GM12878 (cell line): ENCODE results near the gene IGF2R. TPM values are rescaled to one million over a fixed set of nuclear protein-coding genes. Genes with fewer than 3 reads are reported as not detected.

Experiments used
- ATAC-seq: fragments of 200-7000 bp; cut with Tn5 transposase; 3 replicates; pipeline ENCODE4 v1.9.1; 2020; ENCODE audit warnings: mild to moderate bottlenecking, moderate library complexity
- BruUV-seq: library from RNA; stranded (reverse); fragments of 400-500 nt; replicated peaks from 2 replicates; lab custom pipeline; 2021; lab: Mats Ljungman, UMichigan
- CTCF ChIA-PET: fragments of 300-600 bp; sonication (Branson Sonifier 250); formaldehyde crosslinking; extraction: SDS; loops from one replicate; lab custom pipeline; 2021; ENCODE audit warnings: inconsistent platforms; lab: Yijun Ruan, JAX
- POLR2A ChIA-PET: fragments of 350-600 bp; formaldehyde crosslinking; extraction: SDS; loops from one replicate; lab custom pipeline; 2021; ENCODE audit warnings: inconsistent platforms; lab: Charles Lee
- RAD21 ChIA-PET: fragments of 300-600 bp; sonication (Branson Sonifier 250); formaldehyde crosslinking; loops from one replicate; lab custom pipeline; 2023; ENCODE audit warnings: antibody characterized with exemption; ENCODE audit not compliant: unreplicated experiment; lab: Charles Lee
- SMC1A ChIA-PET: fragments of 300-600 bp; sonication (Branson Sonifier 250); formaldehyde crosslinking; loops from one replicate; lab custom pipeline; 2023; ENCODE audit not compliant: unreplicated experiment, uncharacterized antibody; lab: Charles Lee
- DNase-seq: peaks from one replicate; pipeline ENCODE4 v3.0.0-alpha.2; 2011; ENCODE audit warnings: low read depth, low spot score
- FAIRE-seq: peaks from 3 replicates; lab custom pipeline; 2011; peaks lifted over from hg19 to GRCh38; lab: Jason Lieb, UNC
- H2AFZ ChIP-seq: 2 replicates; pipeline ENCODE4 v1.6.0; 2011; ENCODE audit warnings: low read depth, low read length, control low read depth; ENCODE audit not compliant: control insufficient read depth
- H3K27ac ChIP-seq: 2 replicates; pipeline ENCODE4 v1.5.1; 2011; ENCODE audit warnings: control low read depth; ENCODE audit not compliant: control insufficient read depth, insufficient read depth
- H3K27me3 ChIP-seq, 2 experiments: replicated peaks in 1 of 2; 2 replicates each; pipeline versions ENCODE4 v1.6.0 to v1.6.1; 2011; ENCODE audit warnings: low read length in 1 of 2; ENCODE audit not compliant: control insufficient read depth in 2 of 2, insufficient read depth in 2 of 2
- H3K36me3 ChIP-seq, 2 experiments: 2 replicates each; pipeline ENCODE4 v1.5.1; 2011; ENCODE audit warnings: low read length in 1 of 2; ENCODE audit not compliant: control insufficient read depth in 2 of 2, insufficient read depth in 2 of 2
- H3K4me1 ChIP-seq: 2 replicates; pipeline ENCODE4 v1.6.1; 2011; ENCODE audit warnings: mild to moderate bottlenecking, low read length, moderate library complexity, mixed read lengths; ENCODE audit not compliant: control insufficient read depth, insufficient read depth
- H3K4me2 ChIP-seq: 2 replicates; pipeline ENCODE4 v1.6.0; 2011; ENCODE audit warnings: control low read depth; ENCODE audit not compliant: control insufficient read depth, insufficient read depth
- H3K4me3 ChIP-seq: fragments of 200-600 bp; sonication (generic); 2 replicates; pipeline ENCODE4 v1.5.1; 2016
- H3K79me2 ChIP-seq: 2 replicates; pipeline ENCODE4 v1.6.0; 2011; ENCODE audit warnings: low read length; ENCODE audit not compliant: control insufficient read depth, insufficient read depth
- H3K9ac ChIP-seq: 2 replicates; pipeline ENCODE4 v1.8.0; 2011; ENCODE audit warnings: low read length, control low read depth, mixed read lengths; ENCODE audit not compliant: control insufficient read depth, insufficient read depth
- H3K9me3 ChIP-seq: replicated peaks from 3 replicates; pipeline ENCODE4 v1.5.1; 2011; ENCODE audit warnings: mild to moderate bottlenecking, low read length; ENCODE audit not compliant: control insufficient read depth, insufficient read depth
- H4K20me1 ChIP-seq: 2 replicates; pipeline ENCODE4 v1.6.0; 2011; ENCODE audit not compliant: control insufficient read depth, insufficient read depth
- E4F1 ChIP-seq: fragments of 450-650 bp; IDR thresholded peaks from 2 replicates; pipeline ENCODE4 v1.6.1; 2018; ENCODE audit warnings: borderline replicate concordance, mild to moderate bottlenecking; ENCODE audit not compliant: partially characterized antibody
- IRF5 ChIP-seq: fragments of 450-650 bp; IDR thresholded peaks from 2 replicates; pipeline ENCODE4 v1.6.1; 2017; ENCODE audit warnings: borderline replicate concordance
- POU2F2 ChIP-seq: IDR thresholded peaks from 3 replicates; pipeline ENCODE4 v1.6.1; 2011; ENCODE audit warnings: low read depth, mild to moderate bottlenecking, low read length, borderline replicate concordance
- RAD51 ChIP-seq: fragments of 450-650 bp; IDR thresholded peaks from 2 replicates; pipeline ENCODE4 v1.6.1; 2016; ENCODE audit warnings: moderate library complexity, mild to moderate bottlenecking, inconsistent platforms
- USF1 ChIP-seq: IDR thresholded peaks from 2 replicates; pipeline ENCODE4 v1.6.1; 2011; ENCODE audit warnings: borderline replicate concordance, low read depth, mild to moderate bottlenecking, moderate library complexity, mixed read lengths, low read length; ENCODE audit not compliant: insufficient read depth; ENCODE audit errors: extremely low read length
- YBX1 ChIP-seq: fragments of 450-650 bp; IDR thresholded peaks from 2 replicates; pipeline ENCODE4 v1.6.1; 2016; ENCODE audit warnings: antibody characterized with exemption
- WGBS: methylation state at CpG from one replicate; pipeline ENCODE4 v1.1.6; 2016; ENCODE audit warnings: low lambda C conversion rate; ENCODE audit not compliant: insufficient replicate concordance, insufficient coverage; ENCODE audit errors: missing lambda C conversion rate; 5-methylcytosine and 5-hydroxymethylcytosine counted together
- in situ Hi-C: fragments of 300-500 bp; cut with MboI; formaldehyde crosslinking; loops from 9 replicates; pipeline ENCODE4 v1.14.3; 2018; ENCODE audit warnings: mixed read lengths
- intact Hi-C: fragments of 100-400 bp; cut with micrococcal nuclease; formaldehyde crosslinking; loops from one replicate; pipeline ENCODE4 v1.14.2; 2022; ENCODE audit not compliant: unreplicated experiment
- polyA plus RNA-seq, 11 experiments: library from polyadenylated mRNA; depleted of rRNA in 4 of 11; unstranded in 6 of 11; stranded (reverse) in 5 of 11; fragments of >200 nt; fragmentation: Nextera tagmentation in 4 of 11; fragmentation: Illumina TruSeq in 1 of 11; extraction: Ambion mirVana in 4 of 11; extraction: Trizol in 1 of 11; gene quantifications; 1 replicate in 1 of 11; 2 replicates in 10 of 11; pipeline versions ENCODE4 v1.2.1 to v1.2.3, GENCODE V29; 2011 to 2016; ENCODE audit warnings: inconsistent platforms in 2 of 11, missing spikeins in 2 of 11, low read depth in 1 of 11
- total RNA-seq, 4 experiments: library from RNA; depleted of rRNA in 3 of 4; stranded (reverse); fragments of >200 nt in 3 of 4; fragmentation: Illumina TruSeq in 1 of 4; extraction: Trizol in 1 of 4; gene quantifications; 2 replicates each; pipeline versions ENCODE4 v1.2.1 to v1.2.3, GENCODE V29; 2013 to 2021

The IGF2R gene
- total and polyA plus RNA-seq, 10 of the 15 experiments (the other 5 are each of a cell fraction or from before 2014, with no cell fraction given), result 1.00 to 40.1 (median 16.8) TPM

GRCh38 chr6:160007611-160008010, 38.7 kb downstream of the IGF2R start:
- intact Hi-C loops (no loop called here), in situ Hi-C loops (no loop called here)
- FAIRE-seq (no peak), ATAC-seq (no peak), DNase-seq (no peak)
- peaks cover 5 to 7% of the 10 kb centered on the region in 2 experiments for H3K36me3 ChIP-seq
- H3K9me3 ChIP-seq, result peaks cover 10% of the 10 kb centered on the region; the same call in 2 of the 3 replicates
- CTCF ChIA-PET, result interaction anchor here (1.4 kb wide), 1 partner anchor 31 kb away, joined by 3 read pairs; no protein-coding TSS in a partner anchor
- H3K4me2 ChIP-seq, result no peak overlapping the region
- no peaks in the 10 kb centered on the region for H3K27me3 ChIP-seq
- POLR2A ChIA-PET, result no interaction called here
- H4K20me1 ChIP-seq, result no peaks in the 10 kb centered on the region
- H2AFZ ChIP-seq, result no peak overlapping the region
- no peaks in the 10 kb centered on the region for H3K4me1 ChIP-seq
- RAD21 ChIA-PET, result no interaction called here
- BruUV-seq, result no TSS peak
- 66% methylated on average over 2 of the region's 2 CpGs for WGBS
- TF ChIP-seq YBX1, result no peak
- TF ChIP-seq USF1, result no peak
- no peak for TF ChIP-seq E4F1
- TF ChIP-seq POU2F2, result no peak
- TF ChIP-seq RAD51, result no peak
- TF ChIP-seq IRF5, result no peak
- H3K4me3 ChIP-seq, result no peak overlapping the region
- SMC1A ChIA-PET, result interaction anchor here (1.3 to 1.9 kb wide), 3 partner anchors 8 to 144 kb away, joined by 3 to 4 read pairs (median 4); no protein-coding TSS in a partner anchor
- H3K9ac ChIP-seq, result no peak overlapping the region
- H3K79me2 ChIP-seq, result peaks cover 27% of the 10 kb centered on the region
- H3K27ac ChIP-seq, result no peak overlapping the region
